T-helper 17 cell (primary cell): ENCODE data around the gene TNK2. TPM values are rescaled to one million over a fixed set of nuclear protein-coding genes. Genes with fewer than 3 reads are reported as not detected.
"Not testable (repeated sequence)": the region's sequence is repeated elsewhere in the genome, so short reads cannot be mapped to it uniquely, and the experiment has no call there.

Experiments used
- ATAC-seq: fragments of 150-1000 bp; cut with Tn5 transposase; 2 replicates; pipeline ENCODE4 v1.10.0; 2021; ENCODE audit warnings: mild to moderate bottlenecking, moderate library complexity
- DNase-seq, 3 donors: peaks; one replicate each; pipeline versions ENCODE4 v3.0.0 to v3.0.0-alpha.2; 2020 to 2021
- H3K9me3 ChIP-seq: one replicate; pipeline ENCODE4 v1.7.0; 2013; ENCODE audit warnings: low read length, mild to moderate bottlenecking; ENCODE audit not compliant: control insufficient read depth, poor library complexity, severe bottlenecking
- H3K27ac Mint-ChIP-seq: one replicate; pipeline ENCODE4 v1.8.0; 2022; ENCODE audit warnings: mild to moderate bottlenecking, moderate library complexity, mixed read lengths
- H3K27me3 Mint-ChIP-seq: one replicate; pipeline ENCODE4 v1.8.0; 2022; ENCODE audit warnings: mixed read lengths
- H3K36me3 Mint-ChIP-seq: one replicate; pipeline ENCODE4 v1.8.0; 2022; ENCODE audit warnings: low read depth, mixed read lengths
- H3K4me1 Mint-ChIP-seq: one replicate; pipeline ENCODE4 v1.8.0; 2022; ENCODE audit warnings: mild to moderate bottlenecking, mixed read lengths
- H3K4me3 Mint-ChIP-seq: one replicate; pipeline ENCODE4 v1.8.0; 2022; ENCODE audit warnings: mild to moderate bottlenecking, moderate library complexity, mixed read lengths
- total RNA-seq, 4 donors: library from RNA in 2 of 4; stranded (reverse) in 2 of 4; gene quantifications; one replicate each; pipeline ENCODE4 v1.2.3 and lab custom pipeline; 2022 to 2026

Gene TNK2
- total RNA-seq, 2 donors from 2014 or later: 123 to 125 TPM

DNA sequence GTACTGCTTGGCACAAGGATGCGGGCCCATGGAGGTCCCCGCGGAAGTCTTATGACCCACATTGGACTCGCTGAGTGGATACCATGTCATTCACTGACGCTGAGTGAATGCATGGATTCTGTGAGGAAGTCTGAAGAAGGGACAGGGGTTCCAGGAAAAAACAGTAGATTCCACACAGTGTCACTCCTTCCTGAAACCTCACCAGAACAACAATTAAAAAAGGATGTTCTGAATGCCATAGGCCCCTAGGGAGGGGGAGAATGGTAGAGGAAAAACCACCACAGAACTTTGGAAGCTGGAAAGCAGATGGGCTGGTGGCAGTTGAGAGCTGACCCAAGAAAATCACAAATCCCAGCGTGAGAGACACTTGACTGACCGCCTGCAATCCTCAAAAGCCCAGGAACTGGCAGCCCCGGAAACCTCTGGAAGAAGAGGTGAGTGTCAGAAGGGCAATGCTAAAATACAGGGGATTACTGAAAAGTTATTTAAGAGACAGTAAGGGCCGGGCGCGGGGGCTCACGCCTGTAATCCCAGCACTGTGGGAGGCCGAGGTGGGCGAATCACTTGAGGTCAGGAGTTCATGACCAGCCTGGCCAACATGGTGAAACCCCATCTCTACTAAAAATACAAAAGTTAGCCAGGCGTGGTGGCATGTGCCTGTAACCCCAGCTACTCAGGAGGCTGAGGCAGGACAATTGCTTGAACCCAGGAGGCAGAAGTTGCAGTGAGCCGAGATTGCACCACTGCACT is 6.3 kb downstream of the TNK2 start:
- peaks cover 59% of the 10 kb centered on the region for H3K4me1 Mint-ChIP-seq
- not testable (repeated sequence) for H3K27me3 Mint-ChIP-seq, DNase-seq, H3K9me3 ChIP-seq, H3K4me3 Mint-ChIP-seq, ATAC-seq, H3K36me3 Mint-ChIP-seq
- peak overlapping the region; percentile 92 for H3K27ac Mint-ChIP-seq

DNA sequence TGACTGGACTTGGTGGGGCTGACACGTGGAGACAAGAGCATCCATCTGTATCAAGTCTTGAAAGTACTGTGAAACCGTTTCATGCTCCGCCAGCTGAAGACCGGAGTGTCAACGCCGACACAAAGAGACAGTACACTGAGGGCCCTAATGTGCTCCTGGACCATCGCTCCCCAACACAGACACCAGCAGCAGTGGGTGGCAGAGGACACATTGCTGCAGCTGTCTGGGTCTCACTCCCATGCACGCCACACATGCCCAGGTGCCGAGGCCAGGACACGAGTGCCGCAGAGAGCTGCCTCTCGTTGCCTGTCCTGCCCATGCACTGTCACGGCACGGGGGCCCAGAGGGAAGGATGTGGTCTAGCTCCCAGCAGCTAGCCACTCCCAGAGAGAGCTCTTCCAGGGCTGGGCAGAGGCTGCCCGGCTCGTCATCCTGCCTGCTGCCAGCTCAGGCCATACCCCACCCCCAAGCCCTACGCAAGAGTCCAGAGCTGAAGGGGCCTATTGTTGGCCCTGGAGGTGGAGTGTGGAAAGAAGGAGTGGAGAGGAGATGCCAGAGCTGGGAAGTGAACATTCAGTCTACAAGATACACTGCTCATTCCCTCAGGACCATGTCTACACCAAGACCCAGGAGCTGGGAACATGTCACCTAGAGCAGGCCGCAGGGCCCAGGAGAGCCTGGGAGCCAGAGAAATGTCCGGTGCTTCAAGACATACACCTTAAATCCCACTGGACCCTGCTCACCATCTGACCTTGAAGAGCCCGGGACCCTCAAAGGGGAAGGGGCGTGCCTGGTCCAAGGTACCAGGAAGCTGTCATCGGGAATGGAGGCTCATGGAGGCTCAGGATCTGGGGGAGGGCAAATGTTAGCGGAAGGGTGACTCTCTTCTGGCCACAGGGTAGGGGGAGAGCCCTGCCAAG is 7.7 kb downstream of the TNK2 start:
- Mint-ChIP-seq H3K4me3 (peak overlapping the region; percentile 74), H3K4me1 (peaks cover 58% of the 10 kb centered on the region), H3K27me3 (no peaks in the 10 kb centered on the region), H3K27ac (peak overlapping the region; percentile 92), H3K36me3 (no peaks in the 10 kb centered on the region)
- no peaks in the 10 kb centered on the region for H3K9me3 ChIP-seq
- ATAC-seq (peak; percentile 31), DNase-seq (no peak)

DNA sequence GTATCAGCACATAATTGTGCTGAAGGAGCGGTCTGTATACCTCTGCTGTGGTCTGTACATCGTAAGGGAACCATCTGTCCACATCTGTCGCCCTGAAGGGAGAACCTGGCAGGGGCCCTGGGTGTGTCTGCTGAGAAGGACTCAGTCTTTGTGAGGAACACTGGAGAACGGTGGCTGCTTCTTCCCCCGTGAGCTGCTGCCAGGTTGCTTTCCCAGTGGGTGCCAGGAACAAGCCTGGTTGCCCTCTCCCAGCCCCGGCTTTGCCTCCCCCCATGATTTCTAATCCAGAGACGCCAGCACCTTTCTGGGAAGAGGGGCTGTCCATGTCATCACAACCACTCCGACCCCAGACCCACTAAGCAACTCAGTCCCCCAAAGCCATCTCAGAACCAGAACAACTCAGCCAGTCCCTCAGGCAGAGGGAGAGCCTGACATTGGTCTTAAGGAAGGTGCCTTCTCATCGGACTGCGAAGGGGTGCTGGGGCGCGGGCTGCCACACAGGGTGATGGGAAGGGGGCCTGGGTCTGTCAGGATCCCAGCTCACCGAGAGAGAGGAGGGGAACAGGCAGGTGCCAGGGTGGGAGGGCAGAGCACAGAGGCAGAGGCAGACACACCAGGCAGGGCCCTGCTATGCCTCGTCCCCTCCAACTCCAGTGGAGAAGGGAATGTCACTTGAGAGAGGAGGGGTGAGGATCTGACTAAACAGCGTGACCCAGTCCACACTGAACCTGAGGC is 8.5 kb downstream of the TNK2 start:
- no peaks in the 10 kb centered on the region for H3K9me3 ChIP-seq
- H3K36me3 Mint-ChIP-seq: no peaks in the 10 kb centered on the region
- no peaks in the 10 kb centered on the region for H3K27me3 Mint-ChIP-seq
- peaks cover 54% of the 10 kb centered on the region for H3K4me1 Mint-ChIP-seq
- H3K4me3 Mint-ChIP-seq: peak overlapping the region; percentile 74
- ATAC-seq (no peak), DNase-seq (no peak)
- peak overlapping the region; percentile 92 for H3K27ac Mint-ChIP-seq

DNA sequence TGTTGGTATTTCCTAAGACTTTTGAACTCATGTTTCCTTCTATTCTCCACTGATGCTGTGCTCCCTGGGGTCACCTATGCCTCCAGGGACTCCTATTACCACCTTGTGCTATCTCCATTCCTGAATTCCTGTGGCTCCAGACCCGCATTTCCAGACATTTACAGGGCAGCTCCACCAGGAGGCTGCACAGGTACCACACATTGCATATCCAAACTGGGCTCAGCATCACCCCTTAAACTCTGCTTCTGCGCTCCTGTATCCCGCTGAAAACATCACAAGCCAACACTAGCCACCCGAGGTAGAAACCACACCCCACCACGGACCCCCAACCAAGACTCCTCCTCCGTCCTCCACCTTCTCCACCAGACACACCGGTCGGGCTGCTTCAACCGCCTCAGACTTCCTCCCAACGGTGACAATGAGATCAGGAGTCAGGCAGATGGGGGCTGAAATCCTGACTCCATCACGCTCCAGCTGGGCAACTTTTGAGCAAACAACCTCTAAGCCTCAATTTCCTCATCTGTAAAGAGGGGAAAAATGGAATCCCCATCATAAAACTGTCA is 10.4 kb downstream of the TNK2 start:
- no peak for ATAC-seq
- peaks cover 52% of the 10 kb centered on the region for H3K4me1 Mint-ChIP-seq
- no peaks in the 10 kb centered on the region for H3K27me3 Mint-ChIP-seq
- no peak for DNase-seq
- H3K27ac Mint-ChIP-seq: peak overlapping the region; percentile 93
- H3K36me3 Mint-ChIP-seq: no peaks in the 10 kb centered on the region
- H3K9me3 ChIP-seq: no peaks in the 10 kb centered on the region
- no peak overlapping the region for H3K4me3 Mint-ChIP-seq

DNA sequence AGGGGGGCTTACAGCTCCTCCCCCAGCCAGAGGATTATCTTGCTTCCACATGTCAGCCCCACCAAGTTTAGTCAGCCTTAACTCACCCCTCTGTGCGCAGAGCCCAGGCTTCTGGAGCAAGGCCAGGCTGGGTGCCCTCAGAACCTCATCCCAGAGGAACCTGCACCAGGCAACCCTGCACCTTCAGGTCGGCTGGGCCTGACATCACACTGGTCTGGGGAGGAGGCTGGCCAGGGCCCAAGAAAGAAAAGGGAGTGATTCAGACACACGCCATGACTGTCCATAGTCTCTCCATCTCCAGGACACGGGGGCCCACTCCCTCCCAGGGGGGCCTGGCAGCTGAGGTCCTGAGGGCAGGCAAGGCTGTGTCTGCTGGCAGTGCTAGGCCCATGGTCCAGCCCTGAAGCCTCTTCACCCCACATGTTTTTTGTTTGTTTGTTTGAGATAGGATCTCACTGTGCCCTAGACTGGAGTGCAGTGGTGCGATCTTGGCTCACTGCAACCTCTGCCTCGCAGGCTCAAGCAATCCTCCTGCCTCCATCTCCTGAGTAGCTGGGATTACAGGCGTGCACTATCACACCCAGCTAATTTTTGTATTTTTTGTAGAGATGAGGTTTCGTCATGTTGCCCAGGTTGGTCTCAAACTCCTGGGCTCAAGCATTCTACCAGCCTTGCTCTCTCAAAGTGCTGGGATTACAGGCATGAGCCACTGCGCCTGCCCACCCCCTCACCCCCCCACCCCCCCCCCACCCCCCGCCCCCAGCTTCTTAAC is 11.1 kb downstream of the TNK2 start:
- no peaks in the 10 kb centered on the region for H3K9me3 ChIP-seq
- Mint-ChIP-seq H3K4me1 (peaks cover 53% of the 10 kb centered on the region), H3K4me3 (peak overlapping the region; percentile 95), H3K36me3 (no peaks in the 10 kb centered on the region), H3K27ac (peak overlapping the region; percentile 93), H3K27me3 (no peaks in the 10 kb centered on the region)
- no peak for ATAC-seq
- DNase-seq: no peak

DNA sequence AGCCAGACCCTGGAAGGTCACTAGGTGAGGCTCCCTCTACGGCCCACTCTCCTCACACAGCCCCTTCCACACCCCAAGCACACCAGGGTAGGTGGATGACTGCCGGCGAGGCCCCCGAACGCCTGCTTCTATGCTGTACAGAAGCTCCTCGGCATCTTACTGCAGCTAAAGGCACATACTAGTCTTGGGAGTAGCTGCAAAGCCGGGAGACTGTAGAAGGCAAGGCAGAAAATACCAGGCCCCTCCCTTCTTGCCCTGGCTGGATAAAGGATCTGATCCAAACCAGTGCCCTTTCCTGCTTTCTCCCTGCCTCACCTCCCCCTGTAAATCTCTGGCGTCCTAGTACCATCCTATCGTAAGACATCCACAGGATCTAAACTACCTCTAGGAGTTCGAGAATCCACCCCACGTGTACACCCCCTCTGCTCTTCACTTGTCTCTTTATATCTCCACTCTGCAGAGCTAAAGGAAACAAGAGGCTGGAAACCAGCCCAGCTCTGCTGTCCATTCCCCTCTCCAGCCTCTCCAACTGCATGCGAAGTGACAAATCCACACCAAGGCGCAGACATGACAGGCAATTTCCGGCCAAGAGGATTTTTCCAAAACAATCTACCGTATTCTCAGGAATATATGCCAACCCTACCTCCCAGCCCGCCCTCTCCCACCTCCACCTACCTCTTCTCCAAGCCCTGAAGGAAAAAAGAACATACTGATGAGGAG is 11.8 kb downstream of the TNK2 start:
- peak overlapping the region; percentile 93 for H3K27ac Mint-ChIP-seq
- H3K9me3 ChIP-seq: no peaks in the 10 kb centered on the region
- ATAC-seq: no peak
- DNase-seq: no peak
- H3K4me1 Mint-ChIP-seq: peaks cover 57% of the 10 kb centered on the region
- H3K36me3 Mint-ChIP-seq: no peaks in the 10 kb centered on the region
- peak overlapping the region; percentile 95 for H3K4me3 Mint-ChIP-seq
- H3K27me3 Mint-ChIP-seq: no peaks in the 10 kb centered on the region

DNA sequence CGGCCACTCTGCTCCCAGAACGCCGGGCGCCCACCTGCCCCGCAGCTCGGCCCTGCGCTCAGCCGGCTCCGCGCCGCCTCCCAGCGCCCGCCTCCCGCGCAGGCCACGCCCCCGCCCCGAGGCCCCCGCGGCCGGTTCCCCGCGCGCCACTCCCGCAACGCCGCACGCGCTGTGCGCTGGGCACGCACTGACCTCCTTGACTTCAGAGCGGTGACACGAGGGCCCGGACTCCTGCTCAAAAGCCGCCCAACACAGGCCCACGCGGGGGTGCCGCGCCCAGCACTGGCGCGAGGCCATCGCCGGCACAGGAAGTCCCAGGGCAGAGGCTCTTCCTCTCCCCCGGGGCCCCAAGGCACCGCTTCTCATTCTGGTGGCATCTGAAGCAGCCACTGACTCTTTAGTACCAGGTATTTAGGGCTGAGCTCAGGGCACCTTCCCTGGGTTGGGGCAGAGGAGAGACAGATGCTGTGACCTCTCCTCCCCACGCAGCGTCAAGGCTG is 12.4 kb downstream of the TNK2 start:
- Mint-ChIP-seq H3K4me1 (peaks cover 55% of the 10 kb centered on the region), H3K27me3 (no peaks in the 10 kb centered on the region), H3K4me3 (peak overlapping the region; percentile 95), H3K36me3 (no peaks in the 10 kb centered on the region), H3K27ac (peak overlapping the region; percentile 93)
- peak; percentile 72 for ATAC-seq
- DNase-seq: peak; percentile 49 to 68 (median 65)
- H3K9me3 ChIP-seq: no peaks in the 10 kb centered on the region

DNA sequence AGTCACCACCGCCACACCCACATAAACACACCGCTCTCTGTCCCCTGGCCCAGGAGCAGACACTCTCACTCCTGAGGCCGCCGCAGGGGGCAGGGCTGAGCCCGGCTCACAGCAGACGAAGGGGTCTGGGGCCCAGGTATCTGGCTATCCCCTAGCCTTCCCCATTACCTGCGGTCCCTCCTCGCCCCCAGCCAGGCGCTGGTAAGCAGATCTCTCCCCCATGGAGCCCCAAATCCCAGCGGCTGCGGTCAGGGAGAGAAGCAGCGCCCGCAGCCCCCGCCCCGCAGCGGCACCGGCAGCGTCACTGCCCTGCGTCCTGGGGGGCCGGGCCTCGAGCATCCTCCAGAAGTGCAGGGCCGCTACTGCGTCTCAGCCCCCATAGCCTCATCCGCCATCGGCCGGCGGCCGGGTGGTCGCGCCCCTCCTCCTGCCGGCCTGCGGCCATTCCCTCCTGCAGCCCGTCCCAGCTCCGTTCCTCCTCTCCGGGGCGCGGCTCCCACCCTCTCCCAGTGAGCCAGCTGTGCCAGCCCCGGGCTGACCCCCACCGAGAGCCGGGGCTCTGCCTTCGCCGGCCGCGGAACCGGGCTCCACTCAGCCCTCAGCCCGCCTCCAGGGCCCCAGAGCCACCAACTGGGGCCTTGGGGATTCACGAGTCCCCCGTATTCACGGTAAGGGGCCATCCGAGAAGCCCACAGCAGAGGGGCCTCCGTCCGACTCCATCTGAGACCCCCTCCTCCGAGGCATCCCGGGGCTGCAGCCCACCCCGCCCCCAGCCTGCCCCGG is 13.1 kb downstream of the TNK2 start:
- Mint-ChIP-seq H3K27me3 (no peaks in the 10 kb centered on the region), H3K27ac (peak overlapping the region; percentile 95), H3K4me1 (peaks cover 49% of the 10 kb centered on the region), H3K36me3 (no peaks in the 10 kb centered on the region), H3K4me3 (peak overlapping the region; percentile 95)
- DNase-seq (peak; percentile 52 to 56 (median 56)), ATAC-seq (peak; percentile 77)
- no peaks in the 10 kb centered on the region for H3K9me3 ChIP-seq

DNA sequence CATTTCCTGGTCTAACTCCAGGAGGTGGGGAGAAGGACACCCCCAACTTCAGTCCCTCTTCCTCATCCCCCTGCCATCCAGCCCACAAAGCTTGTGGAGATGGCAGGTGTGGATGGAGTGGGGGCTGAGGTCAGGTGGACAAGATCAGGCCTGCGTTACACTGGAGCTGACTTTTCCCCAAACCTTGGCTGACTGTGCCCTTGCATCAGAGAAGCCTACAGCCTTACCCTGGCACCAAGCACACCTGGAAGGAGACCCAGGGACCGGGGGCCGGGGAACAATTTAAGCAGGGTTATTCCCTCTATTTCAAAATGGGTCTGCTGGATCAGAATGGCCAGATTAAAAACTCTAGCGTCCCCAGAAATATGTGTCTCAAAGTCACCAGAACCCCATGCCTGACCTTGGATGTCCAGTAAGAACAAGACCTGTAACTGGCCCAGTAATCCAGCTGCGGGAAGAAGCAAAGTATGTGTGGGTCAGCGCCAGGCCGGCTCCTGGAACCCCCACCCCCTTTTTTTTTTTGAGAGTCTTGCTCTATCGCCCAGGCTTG is 14.4 kb downstream of the TNK2 start:
- Mint-ChIP-seq H3K4me3 (peak overlapping the region; percentile 21), H3K27ac (peak overlapping the region; percentile 95), H3K36me3 (no peaks in the 10 kb centered on the region), H3K4me1 (peaks cover 45% of the 10 kb centered on the region), H3K27me3 (no peaks in the 10 kb centered on the region)
- DNase-seq: no peak
- no peaks in the 10 kb centered on the region for H3K9me3 ChIP-seq
- no peak for ATAC-seq

DNA sequence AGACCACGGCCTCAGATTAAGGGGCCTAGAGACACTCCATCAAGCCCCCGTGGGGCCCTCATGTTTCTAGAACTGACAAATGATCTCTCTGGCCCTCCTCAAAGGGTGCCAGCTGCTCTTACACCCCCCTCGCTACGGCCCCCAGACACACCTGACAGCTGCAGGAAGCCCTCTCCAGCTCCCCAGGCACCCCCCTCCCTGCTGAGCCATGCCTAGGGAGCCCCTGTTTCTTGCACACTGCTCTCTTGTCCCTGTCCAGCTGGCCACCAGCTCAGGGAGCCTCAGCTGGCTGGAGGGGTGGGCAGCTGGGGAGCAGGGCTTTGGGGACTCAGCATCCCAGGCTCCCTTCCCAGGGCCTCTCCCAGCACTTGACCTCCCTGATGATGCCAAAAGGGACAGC is 14.8 kb downstream of the TNK2 start:
- Mint-ChIP-seq H3K27me3 (no peaks in the 10 kb centered on the region), H3K4me3 (no peak overlapping the region), H3K36me3 (no peaks in the 10 kb centered on the region), H3K27ac (peak overlapping the region; percentile 95), H3K4me1 (peaks cover 46% of the 10 kb centered on the region)
- no peaks in the 10 kb centered on the region for H3K9me3 ChIP-seq
- ATAC-seq (no peak), DNase-seq (no peak)

DNA sequence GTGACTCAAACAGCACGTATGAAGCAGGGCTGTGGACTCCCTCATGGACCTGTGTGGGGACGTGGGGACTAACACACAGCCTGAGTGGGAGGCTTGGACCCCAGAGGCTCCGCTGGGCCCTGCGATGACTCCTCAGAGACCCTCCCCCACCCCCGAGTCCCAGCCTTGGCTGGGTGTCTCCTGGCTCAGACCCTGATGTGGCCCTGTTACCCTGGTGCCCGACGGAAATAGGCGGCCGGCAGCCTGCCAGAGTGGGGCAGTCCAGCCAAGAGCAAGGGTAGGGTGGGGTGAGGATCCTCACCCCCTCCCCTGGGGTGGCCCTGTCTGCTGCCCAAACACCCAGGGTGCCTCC is 15.3 kb downstream of the TNK2 start:
- H3K4me1 Mint-ChIP-seq: peaks cover 41% of the 10 kb centered on the region
- H3K4me3 Mint-ChIP-seq: no peak overlapping the region
- peak overlapping the region; percentile 95 for H3K27ac Mint-ChIP-seq
- H3K36me3 Mint-ChIP-seq: no peaks in the 10 kb centered on the region
- no peaks in the 10 kb centered on the region for H3K9me3 ChIP-seq
- no peaks in the 10 kb centered on the region for H3K27me3 Mint-ChIP-seq
- DNase-seq (no peak), ATAC-seq (no peak)
